GM19238 (cell line): Measurements from ENCODE around the gene HOXD8.

Source experiments
- DNase-seq: peaks from one replicate; pipeline ENCODE4 v3.0.0; 2011; ENCODE audit warnings: low spot score; ENCODE audit not compliant: insufficient read length

Gene HOXD8

DNA sequence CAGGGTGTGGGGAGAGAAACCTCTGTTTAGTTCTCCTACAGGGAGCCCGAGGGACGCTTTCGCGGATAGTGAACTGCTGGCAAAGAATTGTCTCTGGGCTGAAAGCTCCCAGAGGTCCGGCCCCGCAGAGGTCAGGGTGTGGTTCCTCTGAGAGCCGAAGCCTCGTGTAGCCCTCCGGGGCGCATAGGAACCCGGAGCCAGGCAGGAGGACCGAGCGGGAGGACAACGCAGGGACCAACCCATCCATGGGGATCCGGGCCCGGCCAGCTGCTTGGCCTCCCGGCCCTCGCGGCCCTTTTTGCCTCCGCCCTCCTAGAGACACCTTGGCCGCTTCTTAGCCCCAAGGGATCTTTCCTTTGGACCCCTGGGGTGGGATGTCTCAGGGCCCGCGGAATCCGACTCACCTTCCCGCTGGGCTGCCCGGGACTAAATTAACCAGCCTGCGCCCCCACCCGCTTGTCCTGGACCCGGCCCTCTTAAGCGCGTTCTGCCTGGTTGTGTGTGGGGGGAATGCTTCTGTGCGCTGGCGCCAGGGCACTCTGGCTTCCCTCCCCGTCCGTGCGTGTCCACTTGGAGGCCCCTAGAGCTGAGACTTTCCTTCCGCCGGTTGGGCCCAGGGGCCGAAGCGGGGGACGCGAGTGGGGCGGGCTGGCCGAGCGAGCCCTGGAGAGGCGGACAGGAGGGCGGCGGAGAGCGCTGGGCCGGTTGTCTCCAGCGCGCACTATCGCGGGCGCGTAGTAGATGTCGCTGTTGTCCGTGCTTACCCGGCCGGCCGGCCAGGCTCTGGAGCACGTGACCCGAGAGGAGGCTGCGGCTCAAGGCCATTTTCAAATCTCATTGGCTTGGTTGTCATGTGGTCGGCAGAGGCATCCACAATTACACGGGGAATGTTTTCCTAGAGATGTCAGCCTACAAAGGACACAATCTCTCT is 13.4 kb upstream of the HOXD8 start, which contains the start of gene HOXD10:
Gene HOXD10 (plus strand): TSS at position 896 of the 931 bp plus-strand sequence. CDS start 56 bp downstream, outside the sequence.
- no peak for DNase-seq

GRCh38 chr2:176117162-176117822 is 12.2 kb upstream of the HOXD8 start:
- no peak for DNase-seq

- DNase-seq: no peak
These were observed 11.6 kb upstream of the HOXD8 start for GRCh38 chr2:176117823-176118371.

DNA sequence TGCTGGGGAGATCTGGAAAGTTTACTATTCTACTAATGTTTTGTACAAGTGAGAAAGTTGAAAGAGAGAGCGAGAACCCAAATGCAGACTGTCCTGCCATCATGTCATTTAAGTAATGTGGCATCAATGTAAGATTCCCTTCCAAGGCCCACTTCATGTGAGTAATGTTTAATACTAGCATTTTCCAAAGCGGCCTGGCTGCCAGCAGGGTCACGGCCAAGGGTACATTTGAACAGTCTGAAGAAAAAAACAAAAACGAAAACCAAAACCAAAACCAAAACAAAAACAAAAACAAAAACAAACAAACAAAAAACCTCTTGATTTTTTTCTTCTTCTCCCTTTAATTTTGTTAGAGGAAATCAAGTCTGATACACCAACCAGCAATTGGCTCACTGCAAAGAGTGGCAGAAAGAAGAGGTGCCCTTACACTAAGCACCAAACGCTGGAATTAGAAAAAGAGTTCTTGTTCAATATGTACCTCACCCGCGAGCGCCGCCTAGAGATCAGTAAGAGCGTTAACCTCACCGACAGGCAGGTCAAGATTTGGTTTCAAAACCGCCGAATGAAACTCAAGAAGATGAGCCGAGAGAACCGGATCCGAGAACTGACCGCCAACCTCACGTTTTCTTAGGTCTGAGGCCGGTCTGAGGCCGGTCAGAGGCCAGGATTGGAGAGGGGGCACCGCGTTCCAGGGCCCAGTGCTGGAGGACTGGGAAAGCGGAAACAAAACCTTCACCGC is 10.7 kb upstream of the HOXD8 start:
- DNase-seq: no peak

GRCh38 chr2:176120364-176121189 is 8.9 kb upstream of the HOXD8 start:
- DNase-seq: no peak

GRCh38 chr2:176121190-176122051 is 8.1 kb upstream of the HOXD8 start:
- no peak for DNase-seq

- no peak for DNase-seq
These were observed 7.3 kb upstream of the HOXD8 start for GRCh38 chr2:176122052-176122682.

- DNase-seq: no peak
These were observed 6.7 kb upstream of the HOXD8 start, which contains the start of gene HOXD9 for GRCh38 chr2:176122683-176123410. Gene HOXD9 (plus strand): TSS chr2:176122719. CDS start chr2:176122769, 50 bp downstream.

GRCh38 chr2:176123411-176124109 is 5.9 kb upstream of the HOXD8 start:
- DNase-seq: no peak

GRCh38 chr2:176124110-176124946 is 5.2 kb upstream of the HOXD8 start:
- no peak for DNase-seq

- DNase-seq: no peak
These were observed 4.3 kb upstream of the HOXD8 start for GRCh38 chr2:176124947-176125771.

- no peak for DNase-seq
These were observed 3.8 kb upstream of the HOXD8 start for GRCh38 chr2:176125772-176126054.

- DNase-seq: no peak
These were observed 2.4 kb upstream of the HOXD8 start for GRCh38 chr2:176126929-176127773.

DNA sequence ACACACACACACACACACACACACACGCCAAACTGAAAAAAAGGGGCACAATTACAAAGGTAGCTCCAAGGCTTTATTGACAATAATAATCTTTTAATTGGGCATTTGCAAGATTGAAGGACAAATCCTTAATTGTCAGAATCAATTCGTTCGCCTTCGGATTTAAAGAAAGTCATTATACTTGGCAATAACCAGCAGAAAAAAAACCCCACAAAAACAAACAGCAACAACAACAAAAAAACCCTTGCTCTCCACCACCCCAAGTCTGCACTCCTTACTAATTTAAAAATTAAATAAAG is 1.8 kb upstream of the HOXD8 start:
- no peak for DNase-seq

DNA sequence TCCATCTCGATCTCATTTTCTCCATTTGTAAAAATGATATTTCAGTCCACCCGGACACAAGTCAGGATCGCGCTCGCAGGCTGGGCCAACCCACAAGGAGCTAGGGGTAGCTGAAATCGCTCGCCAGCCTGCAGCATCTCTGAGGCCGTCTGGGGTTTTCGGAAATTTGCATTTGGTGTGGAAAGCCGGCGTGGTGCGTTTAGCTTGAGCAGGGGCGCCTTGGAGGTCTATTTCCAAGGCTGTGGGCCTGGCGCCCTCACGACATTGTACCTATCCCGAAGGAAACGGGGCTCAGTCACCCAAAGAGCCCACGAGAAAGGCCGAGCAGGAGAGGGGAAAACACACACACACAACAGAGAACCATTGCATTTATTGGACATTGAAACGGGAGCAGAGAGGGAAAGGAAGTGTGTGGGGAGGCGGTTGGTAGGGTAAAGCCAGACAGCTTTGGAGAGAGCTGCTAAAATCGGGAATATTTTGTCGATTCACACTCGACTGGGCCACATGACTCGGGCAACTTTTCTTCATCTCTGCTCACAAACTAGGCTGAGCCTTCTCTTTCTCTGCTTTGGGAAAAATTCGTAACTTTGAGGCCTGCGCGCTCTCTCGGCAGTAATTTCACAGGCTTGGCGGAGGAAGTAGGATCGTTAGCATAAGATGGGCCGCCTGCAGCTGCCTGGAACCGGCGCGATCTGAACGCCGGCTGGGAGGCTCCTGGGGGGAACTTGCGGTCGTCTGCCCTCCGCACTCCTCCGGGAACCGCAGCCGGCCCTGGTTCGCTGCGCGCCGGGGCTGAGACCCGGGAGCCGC is 1.1 kb upstream of the HOXD8 start:
- DNase-seq: no peak
